DMS153 treated with DMSO at 0.1 percent for 48 hours (cell line): Measurements from ENCODE around the gene HDAC1.
"Not testable (repeated sequence)": the region's sequence is repeated elsewhere in the genome, so short reads cannot be mapped to it uniquely, and the experiment has no call there.

Experiments used
- DNase-seq: peaks from one replicate; lab custom pipeline; 2025; ENCODE audit not compliant: unreplicated experiment; lab: John Stamatoyannopoulos, UW

The HDAC1 gene

DNA sequence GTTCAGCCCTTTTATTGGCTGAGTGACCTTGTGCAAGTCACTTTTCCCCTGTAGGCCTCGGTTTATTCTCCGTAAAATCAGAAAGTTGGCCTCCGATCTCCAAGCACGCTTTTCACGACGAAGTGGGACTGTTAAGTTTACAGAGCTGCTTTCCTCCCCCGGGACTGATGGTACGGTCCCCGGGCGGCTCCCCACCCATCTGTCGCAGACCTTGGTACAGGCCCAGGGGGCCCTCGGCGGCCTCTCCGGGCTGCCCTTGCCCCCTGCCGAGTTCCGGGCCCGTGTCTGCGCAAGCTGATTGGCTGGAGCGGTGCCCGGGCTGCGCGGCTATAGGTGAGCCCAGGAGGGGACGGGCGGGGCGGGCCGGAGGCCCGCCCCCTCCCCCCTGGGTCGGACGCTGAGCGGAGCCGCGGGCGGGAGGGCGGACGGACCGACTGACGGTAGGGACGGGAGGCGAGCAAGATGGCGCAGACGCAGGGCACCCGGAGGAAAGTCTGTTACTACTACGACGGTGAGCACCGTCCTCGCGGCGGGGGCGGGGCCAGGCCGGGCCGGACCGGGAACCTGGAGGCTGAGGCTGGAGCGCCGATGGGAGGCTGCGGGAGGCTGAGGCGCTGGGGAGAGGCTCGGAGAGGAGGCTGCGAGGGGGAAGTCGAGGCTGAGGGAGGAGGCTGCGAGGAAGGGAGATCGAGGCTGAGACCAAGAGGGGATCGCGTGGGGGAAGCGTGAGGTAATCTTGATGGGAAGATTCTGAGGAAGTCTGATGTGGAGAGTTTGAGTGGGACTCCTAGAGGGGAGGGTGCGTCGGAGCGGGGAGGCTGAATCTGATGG lies at the start of gene HDAC1:
Gene HDAC1 (plus strand): TSS at position 376 of the 831 bp plus-strand sequence. CDS start 87 bp downstream, at position 463.
- DNase-seq, result peak; percentile 99

DNA sequence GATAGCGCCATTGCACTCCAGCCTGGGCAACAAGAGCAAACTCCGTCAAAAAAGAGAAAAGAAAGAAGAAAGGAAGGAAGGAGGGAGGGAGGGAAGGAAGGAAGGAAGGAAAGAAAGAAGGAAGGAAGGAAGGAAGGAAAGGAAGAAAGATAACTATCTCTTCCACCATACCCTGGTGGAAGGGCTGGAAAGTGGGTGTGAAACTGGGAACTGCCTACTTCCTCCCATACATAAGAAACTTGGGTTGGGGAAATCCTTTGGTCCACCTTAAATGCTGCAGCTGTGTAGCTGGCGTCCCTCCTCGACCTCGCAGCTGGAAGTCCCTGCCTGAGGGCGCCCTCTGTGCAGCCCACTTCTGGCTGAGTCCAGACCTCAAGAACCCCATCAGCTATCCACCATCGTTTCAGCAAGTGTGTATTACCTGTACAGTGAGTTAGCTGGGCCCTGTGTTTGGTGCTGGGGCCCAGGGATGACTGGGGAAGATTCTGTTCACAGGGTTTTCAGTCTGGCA lies 49.5 kb upstream of the HDAC1 start:
- DNase-seq, result no peak

DNA sequence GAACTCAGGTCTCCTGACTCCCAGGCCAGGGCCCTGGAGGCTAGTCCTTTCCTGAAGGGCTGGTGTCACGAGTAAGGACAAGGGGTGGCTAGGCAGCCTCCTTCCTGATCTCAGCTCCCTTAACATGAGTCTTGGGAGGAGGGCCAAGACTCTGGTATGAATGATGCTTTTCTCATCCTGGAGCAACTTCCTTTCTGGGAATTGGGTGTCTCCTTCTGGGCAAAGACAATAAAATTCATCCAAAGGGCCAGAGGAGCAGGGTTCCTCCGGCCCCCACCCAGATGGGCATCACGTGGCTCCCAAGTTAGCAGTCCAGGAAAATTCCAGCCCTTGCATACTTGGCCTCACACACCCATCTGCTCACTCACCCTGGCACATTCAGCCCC lies 45.0 kb upstream of the HDAC1 start, which contains the start of gene FAM167B:
Gene FAM167B (plus strand): TSS at position 335 of the 386 bp plus-strand sequence. CDS start 200 bp downstream, outside the sequence.
- DNase-seq, result no peak

DNA sequence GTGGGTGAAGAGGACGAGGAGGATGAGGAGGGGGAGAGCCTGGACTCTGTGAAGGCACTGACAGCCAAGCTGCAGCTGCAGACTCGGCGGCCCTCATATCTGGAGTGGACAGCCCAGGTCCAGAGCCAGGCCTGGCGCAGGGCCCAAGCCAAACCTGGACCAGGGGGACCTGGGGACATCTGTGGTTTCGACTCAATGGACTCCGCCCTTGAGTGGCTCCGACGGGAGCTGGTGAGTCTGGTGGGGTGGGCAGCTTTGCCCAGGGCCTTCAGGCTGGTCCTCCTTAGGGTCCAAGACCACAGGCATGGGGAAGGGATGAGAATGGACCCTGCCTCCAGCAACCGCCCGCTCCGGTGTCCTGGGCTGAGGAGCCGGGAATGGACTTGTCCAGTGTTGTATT lies 44.4 kb upstream of the HDAC1 start:
- no peak for DNase-seq

DNA sequence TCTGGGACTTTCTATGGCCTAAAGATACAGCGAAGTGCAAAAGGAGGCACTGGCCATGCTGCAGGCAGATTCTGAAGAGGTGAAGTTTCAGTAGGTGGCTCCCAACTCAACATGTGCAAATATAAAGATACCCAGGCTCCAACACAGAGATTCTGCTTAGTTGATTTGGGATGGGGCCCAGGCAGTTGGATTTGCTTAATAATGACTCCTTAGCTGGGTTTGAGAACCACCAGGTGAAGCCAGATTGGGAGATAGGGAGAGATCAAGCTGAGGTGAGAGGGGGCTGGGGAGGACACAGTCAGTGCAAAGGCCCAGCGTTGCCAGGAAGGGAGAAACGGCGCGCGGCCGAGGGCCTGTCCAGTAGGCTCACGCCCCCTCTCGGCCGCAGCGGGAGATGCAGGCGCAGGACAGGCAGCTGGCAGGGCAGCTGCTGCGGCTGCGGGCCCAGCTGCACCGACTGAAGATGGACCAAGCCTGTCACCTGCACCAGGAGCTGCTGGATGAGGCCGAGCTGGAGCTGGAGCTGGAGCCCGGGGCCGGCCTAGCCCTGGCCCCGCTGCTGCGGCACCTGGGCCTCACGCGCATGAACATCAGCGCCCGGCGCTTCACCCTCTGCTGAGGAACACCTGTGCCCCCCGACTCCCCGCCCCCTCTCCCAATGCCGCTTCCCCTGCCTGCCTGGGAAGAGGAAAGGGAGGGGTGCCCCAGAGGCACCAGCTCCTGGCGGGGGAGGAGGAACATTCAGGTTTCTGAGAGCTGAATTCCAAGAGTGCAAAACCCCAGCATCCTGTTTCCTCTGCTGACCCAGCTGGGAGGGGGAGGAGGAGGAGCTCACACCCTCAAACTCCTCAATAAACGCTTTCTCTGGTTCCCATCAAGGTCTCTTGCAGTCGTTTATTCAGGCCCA lies 43.6 kb upstream of the HDAC1 start:
- DNase-seq, result peak; percentile 93

DNA sequence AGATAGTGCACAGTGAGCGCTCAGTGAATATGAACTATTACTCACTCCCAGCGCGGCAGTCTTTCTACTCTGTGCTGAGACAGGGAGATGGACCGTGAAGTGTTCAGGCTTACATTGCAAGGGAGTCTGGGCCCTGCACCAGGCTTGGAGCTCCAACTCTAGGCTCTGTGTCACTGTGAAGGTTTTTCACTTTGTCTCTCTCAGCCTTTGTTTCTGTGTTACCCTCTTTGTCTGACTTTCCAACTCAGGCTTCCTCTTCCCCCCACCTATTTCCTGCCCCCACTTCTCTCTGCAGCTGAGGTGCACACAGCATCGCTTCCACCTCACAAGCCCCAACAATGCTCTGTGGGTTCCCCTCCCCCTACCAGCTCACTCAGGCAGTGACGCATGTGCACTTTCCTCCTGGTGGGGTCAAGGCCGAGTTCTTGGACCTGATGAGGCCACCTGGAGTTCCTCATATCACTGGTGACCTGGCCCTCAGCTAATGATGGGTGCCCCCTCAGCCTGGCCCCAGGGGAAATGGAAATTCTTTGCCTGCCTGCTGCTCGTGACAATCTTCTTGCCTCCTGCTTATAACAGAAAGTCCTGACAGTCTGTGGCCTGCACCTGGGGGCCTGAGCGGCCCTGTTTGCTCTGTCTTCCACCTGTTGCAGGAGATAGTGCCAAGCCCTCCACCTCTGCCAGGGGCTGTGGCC lies 41.9 kb upstream of the HDAC1 start:
- DNase-seq, result no peak

DNA sequence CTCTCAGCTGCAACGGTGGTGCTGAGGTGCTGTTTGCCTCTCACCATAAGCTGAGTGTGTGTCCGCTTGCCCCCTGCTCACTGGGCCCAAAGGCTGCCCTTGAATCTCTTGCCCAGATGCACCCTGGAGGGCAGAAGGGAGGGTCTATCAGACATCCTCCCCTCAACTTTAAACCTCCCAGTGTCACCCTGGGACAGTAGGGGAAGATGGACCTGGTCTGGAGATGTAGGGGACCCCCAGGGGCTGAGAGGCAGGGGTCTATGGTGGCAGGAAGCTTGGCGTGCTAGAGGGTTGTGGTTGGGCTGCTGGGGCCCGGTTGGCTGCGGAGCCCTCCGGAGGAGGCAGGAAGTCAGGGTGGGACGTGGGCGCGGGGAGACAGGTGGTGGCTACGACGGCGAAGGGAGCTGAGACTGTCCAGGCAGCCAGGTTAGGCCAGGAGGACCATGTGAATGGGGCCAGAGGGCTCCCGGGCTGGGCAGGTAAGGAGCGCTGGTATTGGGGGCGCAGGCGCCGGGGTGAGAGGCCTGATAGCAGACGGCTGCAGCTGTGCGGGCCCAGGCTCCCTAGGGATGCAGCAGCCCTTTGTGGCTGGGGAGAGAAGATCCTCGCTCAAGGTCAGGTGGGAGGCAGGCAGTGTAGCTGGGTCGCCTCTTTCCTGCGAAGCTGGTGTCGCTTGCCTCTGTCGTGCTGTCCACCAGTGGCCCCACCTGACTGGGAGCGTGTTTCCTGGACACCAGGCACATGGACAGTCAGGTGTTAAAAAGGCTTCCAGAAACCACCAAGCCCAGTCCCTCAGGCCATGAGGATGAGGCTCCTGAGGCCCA lies 40.8 kb upstream of the HDAC1 start, which contains the start of gene LCK:
Gene LCK (plus strand): TSS at position 373 of the 824 bp plus-strand sequence. CDS start 23,065 bp downstream, outside the sequence.
- no peak for DNase-seq

DNA sequence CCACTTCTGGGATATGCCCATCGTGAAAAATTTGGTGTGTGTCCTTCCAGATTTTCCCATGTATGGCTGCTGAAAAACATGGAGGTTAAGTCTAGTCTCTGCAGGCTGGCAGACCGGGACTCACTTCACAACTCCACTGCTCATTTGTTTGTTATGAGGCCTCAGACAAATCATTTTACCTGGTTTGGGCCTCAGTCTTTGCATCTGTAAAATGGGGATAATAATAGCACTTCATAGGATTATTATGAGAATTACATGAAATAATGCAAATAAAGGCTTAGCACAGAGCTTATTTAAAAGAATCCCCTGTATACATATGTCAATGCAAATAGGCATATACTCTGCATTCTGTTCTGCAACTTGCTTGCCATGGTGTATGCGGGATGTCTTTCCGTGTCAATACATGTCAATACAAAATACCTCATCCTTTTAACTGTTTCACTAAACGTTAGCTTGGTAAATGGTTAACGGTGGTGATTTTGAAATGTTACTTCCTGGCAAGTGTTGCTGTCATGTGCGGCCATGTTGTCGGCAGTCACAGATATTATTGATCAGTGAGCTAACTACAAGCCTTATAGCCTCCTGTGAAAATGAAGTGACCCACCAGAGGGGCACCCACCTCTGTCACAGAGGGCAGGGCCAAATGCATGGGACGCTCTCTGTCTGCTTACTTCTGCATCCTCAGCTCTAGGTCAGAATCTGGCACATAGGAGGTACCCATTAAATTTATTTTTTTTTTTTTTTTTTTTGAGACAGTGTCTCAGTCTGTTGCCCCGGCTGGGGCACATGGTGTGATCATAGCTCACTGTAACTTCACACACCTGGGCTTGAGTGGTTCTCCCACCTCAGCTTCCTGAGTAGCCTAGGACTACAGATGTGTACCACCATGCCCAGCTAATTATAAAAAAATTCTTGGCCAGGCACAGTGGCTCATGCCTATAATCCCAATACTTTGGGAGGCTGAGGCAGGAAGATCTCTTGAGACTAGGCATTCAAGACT lies 36.5 kb upstream of the HDAC1 start:
- no peak for DNase-seq

DNA sequence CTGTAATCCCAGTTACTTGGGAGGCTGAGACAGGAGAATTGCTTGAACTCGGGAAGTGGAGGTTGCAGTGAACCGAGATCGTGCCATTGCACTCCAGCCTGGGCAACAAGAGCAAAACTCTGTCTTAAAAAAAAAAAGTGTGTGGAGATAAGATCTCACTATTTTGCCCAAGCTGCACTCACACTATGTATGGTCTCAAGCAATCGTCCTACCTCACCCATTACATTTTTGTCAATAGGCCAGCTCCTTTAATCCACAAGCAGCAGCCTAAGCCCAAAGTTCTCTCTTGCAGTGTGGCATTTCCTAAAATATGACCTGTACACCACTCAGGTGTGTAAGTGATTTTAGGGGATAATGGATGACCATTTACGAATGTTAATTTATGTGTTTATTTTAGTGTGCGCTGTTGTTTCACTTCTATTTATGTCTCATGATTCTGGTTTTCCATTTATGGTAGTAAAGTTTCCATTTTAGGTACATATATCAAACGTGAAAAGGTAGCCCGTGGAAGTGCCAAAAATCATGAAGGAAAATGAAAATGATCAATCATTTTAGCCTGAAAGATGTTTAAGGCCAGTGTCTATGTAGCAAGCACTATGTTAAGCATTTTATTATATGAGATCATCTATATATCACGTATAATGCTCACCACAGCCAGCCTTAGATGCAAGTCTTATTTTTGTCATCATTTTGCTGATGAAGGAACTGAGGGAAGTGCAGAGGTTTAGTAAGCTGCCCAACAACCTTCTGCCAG lies 35.2 kb upstream of the HDAC1 start:
- no peak for DNase-seq

DNA sequence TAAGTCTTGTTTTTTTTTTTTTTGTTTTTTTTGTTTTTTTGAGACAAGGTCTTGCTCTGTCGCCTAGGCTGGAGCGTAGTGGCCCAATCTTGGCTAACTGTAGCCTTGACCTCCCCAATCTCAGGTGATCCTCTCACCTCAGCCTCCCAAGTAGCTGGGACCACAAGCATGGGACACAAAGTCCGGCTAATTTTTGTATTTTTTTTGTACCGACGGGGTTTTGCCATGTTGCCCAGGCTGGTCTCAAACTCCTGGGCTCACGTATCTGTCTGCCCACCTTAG lies 34.7 kb upstream of the HDAC1 start:
- DNase-seq, result no peak

DNA sequence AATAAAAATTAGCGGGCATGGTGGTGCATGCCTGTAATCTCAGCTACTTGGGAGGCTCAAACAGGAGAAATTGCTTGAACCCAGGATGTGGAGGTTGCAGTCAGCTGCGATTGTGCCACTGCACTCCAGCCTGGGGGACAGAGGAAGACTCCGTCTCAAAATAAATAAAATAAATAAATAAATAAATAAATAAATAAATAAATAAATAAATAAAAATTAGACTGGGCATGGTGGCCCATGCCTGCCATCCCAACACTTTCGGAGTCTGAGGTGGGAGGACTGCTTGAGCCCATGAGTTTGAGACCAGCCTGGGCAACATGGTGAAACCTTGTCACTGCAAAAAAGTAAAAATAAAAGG lies 28.7 kb upstream of the HDAC1 start:
- not testable (repeated sequence) for DNase-seq

DNA sequence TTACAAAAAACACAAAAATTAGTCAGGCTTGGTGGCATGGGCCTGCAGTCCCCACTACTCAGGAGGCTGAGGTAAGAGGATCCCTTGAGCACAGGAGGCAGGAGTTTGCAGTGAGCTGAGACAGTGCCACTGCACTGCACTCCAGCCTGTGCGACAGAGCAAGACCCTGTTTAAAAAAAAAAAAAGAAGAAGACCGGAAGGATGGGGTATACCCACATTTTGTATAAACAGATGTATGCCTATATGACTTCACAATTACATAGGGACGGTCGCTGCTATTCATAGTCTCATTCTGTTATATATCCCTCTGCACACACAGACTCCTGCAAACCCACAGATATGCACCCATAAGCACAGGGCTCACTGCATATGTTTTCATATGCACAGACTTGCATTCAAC lies 28.1 kb upstream of the HDAC1 start:
- DNase-seq, result no peak

DNA sequence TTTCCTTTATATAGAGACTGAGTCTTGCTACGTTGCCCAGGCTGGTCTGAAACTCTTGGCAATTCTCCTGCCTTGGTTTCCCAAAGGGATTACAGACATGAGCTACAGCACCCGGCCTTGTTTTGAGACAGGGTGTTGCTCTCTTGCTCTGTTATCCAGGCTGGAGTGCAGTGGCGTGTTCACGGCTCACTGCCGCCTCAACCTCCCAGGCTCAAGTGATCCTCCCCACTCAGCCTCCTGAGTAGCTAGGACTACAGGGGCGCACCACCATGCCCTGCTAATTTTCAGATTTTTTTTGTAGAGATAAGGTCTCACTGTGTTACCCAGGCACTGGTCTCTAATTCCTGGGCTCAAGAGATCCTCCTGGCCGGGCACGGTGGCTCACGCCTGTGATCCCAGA lies 26.0 kb upstream of the HDAC1 start:
- DNase-seq, result no peak

DNA sequence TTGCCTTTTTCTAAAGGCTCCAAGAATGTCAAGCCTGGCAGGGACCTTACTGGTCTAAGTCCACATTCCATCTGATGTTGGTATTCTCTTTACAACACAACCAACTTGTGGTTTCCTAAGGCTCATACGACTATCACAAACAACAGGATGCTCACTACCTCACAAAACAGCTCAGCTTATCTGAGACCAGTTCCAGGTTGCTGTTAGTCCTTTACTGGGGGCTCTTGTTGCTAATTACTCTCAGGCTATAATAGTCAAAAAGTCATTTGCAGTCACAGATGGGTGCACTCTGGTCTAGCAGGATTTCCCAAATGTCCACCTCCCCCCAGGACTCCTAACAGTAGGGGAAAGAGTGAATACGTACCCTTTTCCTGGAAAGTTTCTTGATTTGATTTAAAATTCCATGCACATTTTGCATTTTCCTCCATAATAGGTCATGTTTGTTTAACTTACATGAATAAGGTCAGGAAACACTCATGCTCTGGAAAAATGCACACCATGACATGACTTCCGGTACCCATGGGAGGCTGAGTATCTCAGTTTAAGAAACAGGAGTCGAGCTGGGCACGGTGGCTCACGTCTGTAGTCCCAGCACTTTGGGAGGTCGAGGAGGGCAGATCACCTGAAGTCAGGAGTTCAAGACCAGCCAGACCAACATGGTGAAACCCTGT lies 24.8 kb upstream of the HDAC1 start:
- DNase-seq, result no peak

DNA sequence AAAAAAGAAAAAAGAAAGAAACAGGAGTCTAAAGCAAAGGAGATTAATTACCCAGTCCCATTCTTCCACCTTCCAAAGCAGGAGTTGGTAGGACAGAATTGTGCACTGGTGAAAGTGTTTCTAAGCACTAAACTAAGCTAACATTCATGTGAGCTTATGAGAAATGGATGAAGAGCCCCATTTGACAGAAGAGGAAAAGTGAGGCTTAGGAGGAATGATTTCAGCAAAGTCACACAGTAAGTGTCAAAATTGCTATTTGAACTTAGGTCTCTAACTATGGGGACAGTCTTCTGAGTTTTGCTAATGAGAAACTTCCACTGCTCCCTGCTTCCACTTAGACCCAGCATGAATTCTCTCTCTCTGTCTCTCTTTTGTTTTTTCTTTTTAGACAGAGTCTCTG lies 22.1 kb upstream of the HDAC1 start:
- DNase-seq, result no peak

DNA sequence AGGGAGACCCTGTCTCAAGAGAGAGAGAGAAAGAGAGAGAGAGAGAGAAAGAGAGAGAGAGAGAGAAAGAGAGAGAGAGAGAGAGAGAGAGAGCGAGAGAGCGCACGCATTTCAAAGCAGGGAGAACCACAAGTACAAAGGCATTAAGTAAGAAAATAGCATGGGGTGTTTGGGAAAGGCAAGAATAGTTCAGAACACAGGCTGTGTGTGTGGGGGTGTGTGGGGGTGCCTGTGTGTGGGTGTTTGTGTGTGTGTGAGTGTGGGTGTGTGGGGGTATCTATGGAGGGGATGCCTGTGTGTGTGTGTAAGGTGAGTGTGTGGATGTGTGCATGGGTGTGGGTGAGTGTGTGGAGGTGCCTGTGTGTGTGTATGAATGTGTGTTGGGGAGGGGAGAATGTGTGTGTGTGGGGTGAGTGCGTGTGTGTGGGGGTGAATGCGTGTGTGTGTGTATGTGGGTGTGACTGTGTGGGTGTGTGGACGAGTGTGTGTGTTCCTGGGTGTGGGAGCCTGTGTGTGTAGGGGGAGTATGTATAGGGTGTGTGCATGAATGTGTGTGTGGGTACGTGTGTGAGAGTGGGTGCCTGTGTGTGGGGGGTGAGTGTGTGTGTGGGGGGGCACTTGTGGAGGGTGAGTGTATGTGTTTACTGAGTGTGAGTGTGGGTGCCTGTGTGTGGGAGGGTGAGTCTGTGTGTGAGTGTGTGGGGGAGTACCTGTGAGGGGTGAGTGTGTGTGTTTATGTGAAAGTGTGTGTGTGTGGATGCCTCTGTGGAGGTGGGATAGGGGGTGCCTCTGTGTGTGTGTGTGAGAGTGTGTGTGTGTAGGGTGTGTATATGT lies 19.1 kb upstream of the HDAC1 start:
- DNase-seq, result no peak
